HG02973 (cell line): ENCODE measurements around the gene RPAP2.
"Not testable (repeated sequence)": the region's sequence is repeated elsewhere in the genome, so short reads cannot be mapped to it uniquely, and the experiment has no call there.

Experiments used
- ATAC-seq: cut with Tn5 transposase; IDR thresholded peaks from one replicate; pipeline ENCODE4 v1.9.1; 2021; ENCODE audit warnings: moderate library complexity; ENCODE audit not compliant: unreplicated experiment

The RPAP2 gene

GRCh38 chr1:92298573-92299476 lies at the start of gene RPAP2, which contains the start of gene GLMN:
Gene RPAP2 (plus strand): TSS chr1:92299059. CDS start chr1:92299074, 15 bp downstream.
Gene GLMN (minus strand): TSS chr1:92298987. CDS start chr1:92297999, 988 bp downstream.
- ATAC-seq: peak; percentile 98

- ATAC-seq: not testable (repeated sequence)
These were observed 44.1 kb upstream of the RPAP2 start for GRCh38 chr1:92254714-92255113.

GRCh38 chr1:92259350-92259749 lies 39.5 kb upstream of the RPAP2 start:
- ATAC-seq: no peak

DNA sequence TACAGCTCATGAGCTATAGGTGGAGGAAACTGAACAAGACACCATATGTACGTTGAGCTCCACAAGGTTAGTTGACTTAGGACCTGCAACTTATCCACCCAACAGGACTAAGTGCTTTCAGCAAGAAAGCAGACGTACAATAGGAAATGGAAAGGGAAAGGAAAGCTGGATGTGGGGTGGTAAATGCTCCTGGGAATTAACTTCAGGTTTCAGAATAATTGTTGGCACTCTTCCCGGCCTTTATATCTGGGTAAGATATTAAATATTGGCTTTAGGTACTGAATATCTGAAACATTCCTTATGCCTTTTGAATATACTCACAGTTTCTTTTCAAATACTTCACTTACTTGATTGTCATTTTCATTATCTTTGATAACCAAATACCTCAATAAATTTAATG lies 36.3 kb upstream of the RPAP2 start:
- no peak for ATAC-seq

DNA sequence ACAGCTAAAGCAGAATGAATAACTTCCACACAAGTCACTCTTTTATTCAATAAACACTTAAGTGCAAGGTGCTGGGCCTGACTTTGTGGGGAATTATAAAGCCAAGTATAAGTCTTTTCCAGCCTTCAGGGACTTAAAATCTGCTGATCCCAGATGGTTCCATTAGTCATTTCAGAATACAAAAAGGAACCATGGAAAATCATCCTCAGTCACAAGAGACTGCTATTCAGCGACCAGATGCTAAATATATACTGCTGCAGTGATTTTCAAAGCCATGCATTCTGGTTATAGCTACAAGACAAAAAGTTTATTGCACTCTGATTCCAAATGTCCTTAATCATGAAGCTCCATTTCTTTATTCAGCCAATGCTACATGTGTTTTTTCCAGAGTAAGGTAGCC lies 25.8 kb upstream of the RPAP2 start:
- ATAC-seq: no peak

DNA sequence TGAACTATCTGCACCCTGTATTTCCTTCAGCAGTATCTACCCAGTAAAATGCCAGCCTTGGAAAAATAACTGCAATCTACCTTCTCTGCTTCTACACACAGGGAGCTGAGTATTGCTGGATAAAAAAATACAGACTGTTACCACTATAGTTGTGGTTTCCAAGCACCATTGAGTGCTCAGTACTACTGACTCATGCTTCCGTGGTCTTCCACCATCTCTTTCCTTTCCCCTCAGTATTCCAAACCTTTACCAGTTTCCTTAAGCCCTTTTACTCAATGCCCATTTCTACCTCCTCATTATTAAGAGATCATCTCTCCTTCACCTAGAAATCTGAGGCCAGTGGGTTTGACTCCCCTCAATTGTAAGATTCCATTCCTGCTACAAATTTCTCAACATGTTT lies 23.9 kb upstream of the RPAP2 start:
- no peak for ATAC-seq

DNA sequence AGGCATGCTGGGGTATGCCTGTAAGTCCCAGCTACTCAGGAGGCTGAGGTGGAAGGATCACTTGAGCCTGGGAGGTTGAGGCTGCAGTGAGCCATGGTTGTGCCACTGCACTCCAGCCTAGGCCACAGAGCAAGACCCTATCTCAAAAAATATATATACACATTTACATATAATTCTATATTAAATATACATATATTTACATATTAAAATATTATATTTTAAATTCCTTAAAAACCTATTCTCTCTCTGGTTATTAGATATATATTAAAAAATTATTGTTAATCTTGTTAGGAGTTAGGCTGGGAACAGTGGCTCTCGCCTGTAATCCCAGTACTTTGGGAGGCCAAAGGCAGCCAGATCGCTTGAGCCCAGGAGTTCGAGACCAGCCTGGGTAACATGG lies 22.8 kb upstream of the RPAP2 start:
- ATAC-seq: no peak

DNA sequence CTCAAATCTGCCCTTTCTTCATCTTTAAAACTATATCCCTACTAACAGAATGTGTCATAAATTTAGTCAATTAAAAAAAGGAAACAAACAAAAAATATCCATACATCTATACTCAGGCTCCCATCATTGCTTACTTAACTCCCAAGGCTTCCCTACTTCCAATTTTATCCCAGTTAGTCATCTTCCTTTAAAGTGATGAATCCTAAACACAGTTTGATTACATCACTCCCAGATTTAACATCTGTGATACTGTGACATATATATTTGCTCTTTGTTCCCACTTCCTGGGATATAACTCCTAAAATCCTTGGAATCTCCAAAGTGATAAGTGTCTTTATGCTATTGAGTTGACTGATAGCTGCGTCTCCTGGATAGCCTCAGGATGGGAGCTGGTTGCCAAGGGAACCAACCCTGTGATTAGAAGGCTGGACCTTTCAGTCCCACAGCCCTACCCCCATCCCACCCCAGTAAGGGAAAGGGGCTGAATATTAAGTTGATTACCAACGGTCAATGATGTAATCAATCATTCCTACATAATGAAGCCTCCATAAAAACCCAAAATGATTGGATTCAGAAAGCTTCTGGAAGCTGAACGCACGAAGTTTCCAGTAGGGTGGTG lies 21.6 kb upstream of the RPAP2 start:
- no peak for ATAC-seq

DNA sequence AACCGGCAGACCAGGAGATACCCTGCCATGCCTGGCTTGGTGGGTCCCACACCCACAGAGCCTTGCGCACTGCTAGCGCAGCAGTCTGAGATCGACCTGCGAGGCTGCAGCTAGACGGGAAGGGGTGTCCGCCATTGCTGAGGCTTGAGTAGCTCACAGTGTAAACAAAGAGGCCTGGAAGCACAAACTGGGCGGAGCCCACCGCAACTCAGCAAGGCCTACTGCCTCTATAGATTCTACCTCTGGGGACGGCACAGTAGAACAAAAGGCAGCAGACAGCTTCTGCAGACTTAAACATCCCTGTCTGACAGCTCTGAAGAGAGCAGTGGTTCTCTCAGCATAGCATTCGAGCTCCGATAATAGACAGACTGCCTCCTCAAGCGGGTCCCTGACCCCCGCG lies 19.1 kb upstream of the RPAP2 start:
- not testable (repeated sequence) for ATAC-seq

- not testable (repeated sequence) for ATAC-seq
These were observed 17.4 kb upstream of the RPAP2 start for GRCh38 chr1:92281411-92281810.

DNA sequence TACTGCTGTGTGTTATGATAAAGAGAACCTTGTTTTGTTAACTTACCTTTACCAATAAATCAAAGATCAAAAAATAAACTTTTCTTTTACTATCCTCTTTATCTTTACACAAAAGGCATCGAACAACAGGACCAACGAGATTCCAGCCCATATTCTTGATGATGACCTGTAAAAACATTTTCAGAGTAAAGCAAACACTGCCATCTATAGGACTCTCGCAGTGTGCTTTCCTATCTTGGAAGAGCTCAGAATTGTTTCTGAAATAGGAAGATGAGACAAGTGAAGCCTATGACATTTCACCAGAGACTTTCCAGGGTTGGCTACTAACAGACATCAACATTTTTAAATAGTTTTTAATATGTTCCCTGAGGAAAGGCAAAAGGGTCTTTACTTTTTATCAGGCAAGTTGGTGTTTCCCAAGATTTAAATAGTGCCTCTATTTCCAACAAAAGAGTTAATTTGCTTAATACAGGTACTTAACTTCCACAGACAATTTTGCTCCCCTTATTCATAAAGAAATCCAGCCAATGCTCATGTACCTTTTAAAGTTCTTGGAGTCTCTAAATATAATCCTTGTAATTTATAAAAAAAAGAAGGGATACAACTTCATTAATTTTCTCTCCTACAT lies 7.4 kb upstream of the RPAP2 start:
- no peak for ATAC-seq

DNA sequence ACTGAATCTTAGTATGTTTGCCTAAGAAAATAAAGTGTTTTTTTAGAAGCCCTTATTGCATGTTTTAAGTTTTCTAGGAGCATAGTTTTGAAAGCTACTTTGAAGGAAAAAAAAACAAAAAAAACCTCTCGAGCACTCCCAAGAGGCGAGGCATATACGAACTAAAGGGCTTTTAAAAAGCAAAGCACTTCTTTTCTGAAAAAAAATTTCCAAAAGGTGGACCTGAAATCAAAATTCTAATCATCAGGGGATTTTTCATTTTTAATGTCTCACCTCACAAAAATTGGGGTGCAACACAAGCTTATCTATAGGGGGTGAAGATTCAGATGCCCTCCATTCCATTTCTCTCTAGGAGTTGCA lies 666 bp upstream of the RPAP2 start:
- peak; percentile 2 for ATAC-seq

DNA sequence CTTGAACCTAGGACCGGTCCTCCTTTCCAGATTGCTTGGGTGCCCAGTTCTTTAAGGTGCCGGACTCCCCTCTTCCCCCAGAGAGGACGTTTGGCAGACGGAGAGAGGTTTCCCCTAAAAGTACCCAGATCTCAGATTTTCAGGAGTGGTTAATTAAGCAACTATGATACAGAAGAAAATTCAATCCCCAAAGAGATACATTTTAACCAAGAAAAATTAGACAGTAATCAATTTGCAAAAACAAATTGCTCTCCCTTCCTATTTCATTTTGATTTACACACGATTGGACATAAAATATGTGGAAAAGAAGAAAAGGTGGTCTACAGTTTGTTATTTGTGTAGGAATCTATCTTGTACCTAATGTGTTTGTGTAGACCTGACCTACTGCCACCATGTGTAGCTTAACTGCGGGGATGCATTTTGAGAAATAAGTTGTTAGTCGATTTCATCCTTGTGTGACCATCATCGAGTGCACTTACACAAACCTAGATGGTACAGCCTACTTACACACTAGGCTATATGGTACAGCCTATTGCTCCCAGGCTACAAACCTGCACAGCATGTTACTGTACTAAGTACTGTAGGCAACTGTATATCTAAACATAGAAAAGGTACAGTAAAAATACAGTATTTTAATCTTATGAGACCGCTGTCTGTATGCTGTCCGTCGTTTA lies 755 bp downstream of the RPAP2 start:
- no peak for ATAC-seq

DNA sequence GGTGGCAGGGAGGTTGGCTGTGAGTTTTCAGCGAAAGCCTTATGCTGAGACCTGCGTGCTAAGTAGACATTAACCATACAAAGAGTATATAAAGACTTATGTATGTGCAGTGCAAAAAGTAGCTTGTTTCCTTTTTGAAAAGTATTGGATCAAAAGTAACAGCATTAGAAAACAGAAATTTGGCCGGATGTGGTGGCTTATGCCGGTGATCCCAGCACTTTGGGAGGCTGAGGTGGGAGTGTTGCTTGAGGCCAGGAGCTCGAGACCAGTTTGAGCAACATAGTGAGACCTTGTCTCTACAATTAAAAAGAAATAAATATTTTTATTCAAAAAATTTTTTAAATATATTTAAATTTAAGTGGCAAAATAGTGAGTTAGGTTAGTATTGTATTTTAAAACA lies 2.2 kb downstream of the RPAP2 start:
- no peak for ATAC-seq

- no peak for ATAC-seq
These were observed 7.2 kb downstream of the RPAP2 start for GRCh38 chr1:92306020-92306419.

DNA sequence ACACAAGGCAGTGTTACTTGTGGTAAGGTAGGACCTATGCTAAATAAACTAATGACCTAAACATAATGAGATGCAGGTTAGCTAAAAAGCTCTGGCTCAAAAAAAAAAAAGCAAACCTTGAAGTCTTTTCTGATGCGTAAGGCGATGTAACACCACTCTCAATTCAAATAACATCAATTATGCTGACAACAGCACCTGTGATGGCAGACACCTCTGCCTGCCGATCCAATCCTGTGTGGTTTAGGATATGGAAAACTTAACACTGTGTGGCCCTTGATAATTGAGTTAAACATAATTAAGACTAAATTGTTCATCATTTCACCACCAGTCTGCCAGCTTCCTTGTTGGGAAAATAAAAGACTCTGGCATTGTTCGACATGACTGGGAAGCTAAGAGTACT lies 9.1 kb downstream of the RPAP2 start:
- no peak for ATAC-seq

- no peak for ATAC-seq
These were observed 11.3 kb downstream of the RPAP2 start for GRCh38 chr1:92310185-92310597.

DNA sequence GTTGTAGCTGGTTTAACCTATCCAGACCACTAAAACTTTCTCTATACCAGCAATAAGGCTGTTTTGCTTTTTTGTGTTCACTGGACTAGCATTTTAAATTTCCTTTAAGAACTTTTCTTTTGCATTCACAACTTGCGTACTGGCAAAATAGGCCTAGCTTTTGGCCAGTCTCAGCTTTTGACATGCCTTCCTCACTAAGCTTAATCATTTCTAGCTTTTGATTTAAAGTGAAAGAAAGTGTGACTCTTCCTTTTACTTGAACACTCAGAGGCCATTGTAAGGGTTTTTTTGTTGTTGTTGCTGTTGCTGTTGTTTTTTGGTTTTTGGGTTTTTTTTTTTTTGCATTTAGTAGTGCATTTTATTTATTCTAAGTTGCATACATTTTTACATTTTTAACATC lies 15.2 kb downstream of the RPAP2 start:
- no peak for ATAC-seq

GRCh38 chr1:92315766-92316599 lies 17.1 kb downstream of the RPAP2 start:
- no peak for ATAC-seq

- no peak for ATAC-seq
These were observed 19.1 kb downstream of the RPAP2 start for GRCh38 chr1:92317836-92318493.
